ENCODE measurements around the gene ZNF284. TPM values are rescaled to one million over a fixed set of nuclear protein-coding genes. Genes with fewer than 3 reads are reported as not detected.

ZNF284 gene
- total RNA-seq, 4 donors from 2014 or later: 1.8 to 2.4 (median 2.1) TPM

DNA sequence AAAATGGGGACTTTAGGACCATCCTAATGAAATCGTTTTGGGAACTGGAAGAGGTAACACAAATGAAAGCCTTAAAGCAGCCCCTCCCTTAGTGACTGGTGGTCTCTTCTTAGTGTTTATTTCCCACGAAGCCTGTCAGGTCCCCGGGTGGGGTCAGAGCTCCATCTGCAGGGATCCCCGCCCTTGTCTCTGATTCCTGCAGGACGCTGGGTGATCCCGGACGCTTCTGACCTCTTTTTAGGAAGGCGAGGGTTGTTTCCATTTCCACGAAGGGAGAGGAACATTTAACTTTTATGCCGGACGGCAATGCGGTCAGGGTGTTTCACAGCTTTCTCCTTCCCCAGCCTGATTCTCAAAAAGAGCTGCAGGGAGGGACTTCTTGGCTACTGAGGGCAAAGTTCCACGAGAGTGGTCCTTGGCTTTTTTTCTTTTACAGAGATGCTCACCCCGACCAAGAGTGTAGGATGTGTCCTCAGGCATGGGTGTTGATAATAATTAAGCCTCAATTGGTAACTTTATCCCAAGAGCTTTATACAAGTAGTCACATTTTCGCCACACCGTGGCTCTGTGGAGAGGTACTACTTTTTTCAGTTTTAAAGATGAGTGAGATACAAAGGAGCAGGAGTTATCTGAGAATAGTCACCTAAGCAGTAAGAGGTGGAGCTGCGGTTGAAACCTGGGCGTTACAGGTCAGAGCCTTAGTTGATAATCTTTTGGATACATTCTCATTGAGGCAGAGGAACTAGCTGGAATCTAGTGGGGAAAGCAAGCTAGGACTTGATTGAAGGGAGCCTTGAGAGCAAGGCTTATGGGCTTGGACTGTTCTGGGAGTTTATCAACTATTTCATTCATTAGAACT is 813 bp downstream of the ZNF284 start:
- TF ChIP-seq, protein P1, sequence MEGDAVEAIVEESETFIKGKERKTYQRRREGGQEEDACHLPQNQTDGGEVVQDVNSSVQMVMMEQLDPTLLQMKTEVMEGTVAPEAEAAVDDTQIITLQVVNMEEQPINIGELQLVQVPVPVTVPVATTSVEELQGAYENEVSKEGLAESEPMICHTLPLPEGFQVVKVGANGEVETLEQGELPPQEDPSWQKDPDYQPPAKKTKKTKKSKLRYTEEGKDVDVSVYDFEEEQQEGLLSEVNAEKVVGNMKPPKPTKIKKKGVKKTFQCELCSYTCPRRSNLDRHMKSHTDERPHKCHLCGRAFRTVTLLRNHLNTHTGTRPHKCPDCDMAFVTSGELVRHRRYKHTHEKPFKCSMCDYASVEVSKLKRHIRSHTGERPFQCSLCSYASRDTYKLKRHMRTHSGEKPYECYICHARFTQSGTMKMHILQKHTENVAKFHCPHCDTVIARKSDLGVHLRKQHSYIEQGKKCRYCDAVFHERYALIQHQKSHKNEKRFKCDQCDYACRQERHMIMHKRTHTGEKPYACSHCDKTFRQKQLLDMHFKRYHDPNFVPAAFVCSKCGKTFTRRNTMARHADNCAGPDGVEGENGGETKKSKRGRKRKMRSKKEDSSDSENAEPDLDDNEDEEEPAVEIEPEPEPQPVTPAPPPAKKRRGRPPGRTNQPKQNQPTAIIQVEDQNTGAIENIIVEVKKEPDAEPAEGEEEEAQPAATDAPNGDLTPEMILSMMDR (IDR thresholded peaks at IDR 0.05; ENCODE audit: low read depth): no peak

DNA sequence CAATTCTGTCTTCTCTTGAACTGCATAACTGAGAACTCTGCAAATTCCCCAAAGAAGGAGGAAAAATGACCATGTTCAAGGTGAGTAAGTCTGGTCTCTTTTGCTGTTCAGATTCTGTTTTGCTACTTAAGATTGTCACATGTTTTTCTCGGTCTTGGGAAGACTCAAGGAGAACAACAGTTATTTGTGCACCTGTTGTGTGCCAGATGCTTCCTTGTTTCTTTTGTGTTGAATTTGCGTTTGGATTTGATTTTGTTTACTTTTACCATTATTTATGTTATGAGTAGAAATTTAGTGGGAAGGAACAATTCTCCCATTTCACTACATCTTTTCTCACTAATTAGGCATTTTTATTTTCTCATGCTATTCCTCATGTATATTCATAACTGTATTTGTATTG is 4.4 kb downstream of the ZNF284 start:
- TF ChIP-seq, protein P1 (IDR thresholded peaks at IDR 0.05; ENCODE audit: low read depth): no peak

DNA sequence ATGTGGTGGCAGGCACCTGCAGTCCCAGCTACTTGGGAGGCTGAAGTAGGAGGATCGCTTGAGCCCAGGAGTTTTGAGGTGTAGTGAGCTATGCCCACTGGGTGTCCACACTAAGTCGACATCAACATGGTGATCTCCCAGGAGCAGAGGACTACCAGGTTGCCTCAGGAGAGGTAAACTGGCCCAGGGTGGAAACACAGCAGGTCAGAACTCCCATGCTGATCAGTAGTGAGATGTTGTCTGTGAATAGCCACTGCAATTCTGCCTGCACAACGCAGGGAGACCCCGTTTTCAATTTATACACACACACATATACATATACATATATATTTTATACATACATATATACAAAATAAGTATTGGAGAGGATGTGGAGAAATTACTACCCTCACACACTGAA is 20.1 kb downstream of the ZNF284 start:
- TF ChIP-seq, protein P1 (IDR thresholded peaks at IDR 0.05; ENCODE audit: low read depth): no peak

DNA sequence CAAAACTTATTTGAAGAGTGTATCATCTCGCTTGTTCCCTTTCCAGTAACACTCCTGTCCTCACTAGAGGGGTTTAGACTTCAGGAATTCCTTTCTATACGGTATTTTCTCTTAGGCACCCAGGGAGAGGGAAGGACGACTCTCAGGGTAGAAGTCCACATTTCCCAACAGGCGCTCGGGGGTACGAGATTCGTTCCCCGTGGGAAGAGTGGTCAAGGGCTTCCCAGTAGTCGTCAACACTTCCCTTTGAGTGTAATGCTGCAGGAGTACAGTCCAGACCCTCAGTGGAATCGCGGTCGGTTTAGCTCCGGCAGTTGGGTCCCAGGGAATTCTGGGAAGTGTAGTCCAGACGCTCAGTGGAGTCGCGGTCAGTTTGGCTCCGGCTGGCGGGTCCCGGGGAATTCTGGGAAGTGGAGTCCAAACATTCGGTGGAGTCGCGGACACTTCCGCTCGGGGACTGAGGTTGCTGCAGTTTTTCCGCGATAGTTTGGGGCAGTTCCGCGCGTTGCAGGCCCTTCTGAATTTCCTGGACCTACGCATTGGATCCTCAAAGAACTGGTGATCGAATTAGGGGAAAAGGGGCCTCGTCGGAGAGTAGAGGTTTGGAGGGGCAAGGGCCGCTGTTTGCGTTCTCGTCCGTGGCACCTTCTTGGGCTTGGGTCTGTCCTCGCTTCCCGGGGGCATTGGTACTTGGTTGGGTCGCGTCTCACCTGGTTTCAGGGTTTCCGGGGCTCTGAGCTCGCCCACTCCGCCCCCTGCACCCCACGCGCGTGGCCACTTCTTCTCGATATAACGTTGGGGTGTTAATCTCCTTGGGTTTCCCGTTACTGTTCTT is 22.2 kb downstream of the ZNF284 start, which contains the start of gene ZNF224:
Gene ZNF224 (plus strand): TSS at position 431 of the 835 bp plus-strand sequence. CDS start 3,513 bp downstream, outside the sequence.
- TF ChIP-seq, protein P1 (IDR thresholded peaks at IDR 0.05; ENCODE audit: low read depth): no peak

DNA sequence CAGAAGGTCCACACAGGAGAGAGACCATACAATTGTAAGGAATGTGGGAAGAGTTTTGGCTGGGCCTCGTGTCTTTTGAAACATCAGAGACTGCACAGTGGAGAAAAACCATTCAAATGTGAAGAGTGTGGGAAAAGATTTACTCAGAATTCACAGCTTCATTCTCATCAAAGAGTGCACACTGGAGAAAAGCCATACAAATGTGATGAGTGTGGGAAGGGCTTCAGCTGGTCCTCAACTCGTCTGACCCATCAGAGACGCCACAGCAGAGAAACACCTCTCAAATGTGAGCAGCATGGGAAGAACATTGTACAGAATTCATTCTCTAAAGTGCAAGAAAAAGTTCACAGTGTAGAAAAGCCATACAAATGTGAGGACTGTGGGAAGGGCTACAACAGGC is 35.8 kb downstream of the ZNF284 start:
- TF ChIP-seq, protein P1 (IDR thresholded peaks at IDR 0.05; ENCODE audit: low read depth): no peak

DNA sequence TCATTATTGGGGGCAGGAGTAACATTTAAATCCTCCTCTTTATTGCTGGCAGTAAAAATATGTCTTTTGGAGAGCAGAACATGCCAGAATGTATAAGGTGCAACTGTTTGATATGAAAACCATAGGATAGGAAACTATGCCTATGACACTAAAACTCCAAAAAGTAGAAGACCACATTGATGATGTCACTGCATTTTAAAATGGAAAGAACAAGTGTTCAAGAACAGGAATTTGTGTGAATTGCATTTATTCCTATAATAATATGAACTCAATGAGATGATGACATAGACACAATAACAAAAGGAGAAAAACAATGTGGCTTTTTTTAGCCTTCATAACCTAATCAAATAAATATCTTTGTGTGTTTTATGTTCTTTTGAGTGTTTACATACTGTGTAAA is 37.5 kb downstream of the ZNF284 start:
- TF ChIP-seq, protein P1 (IDR thresholded peaks at IDR 0.05; ENCODE audit: low read depth): no peak

DNA sequence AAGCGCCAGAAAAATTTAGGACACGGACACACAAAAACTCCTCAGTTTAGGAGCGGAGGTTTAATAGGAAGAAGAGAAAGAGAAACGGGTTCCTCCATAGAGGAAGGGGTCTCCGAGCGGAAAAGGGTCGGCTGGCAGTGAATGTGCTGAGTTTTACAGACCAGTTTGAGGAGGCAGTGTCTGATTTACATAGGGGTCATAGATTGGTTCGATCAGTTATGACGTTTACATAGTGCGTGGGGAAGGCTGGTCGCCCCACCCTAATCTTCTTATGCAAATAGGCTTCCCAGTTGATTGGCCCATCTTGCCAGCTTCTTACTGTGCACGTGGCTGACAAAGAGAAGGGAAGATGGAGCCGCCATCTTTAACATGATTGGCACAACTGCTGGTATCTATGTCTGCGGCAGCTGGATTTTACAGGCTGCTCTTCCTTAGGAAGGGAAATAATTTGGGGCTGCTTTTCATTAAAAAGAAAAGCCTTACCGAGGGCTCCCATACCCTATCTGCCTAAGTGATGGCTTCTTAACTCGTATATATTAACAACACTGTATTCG is 40.0 kb downstream of the ZNF284 start:
- TF ChIP-seq, protein P1 (IDR thresholded peaks at IDR 0.05; ENCODE audit: low read depth): no peak

Measured in subcutaneous adipose tissue (tissue), 4 donors.